HG03442 (cell line): Measurements from ENCODE around the gene NISCH.

Experiments used
- ATAC-seq: cut with Tn5 transposase; IDR thresholded peaks from one replicate; pipeline ENCODE4 v1.9.1; 2021; ENCODE audit warnings: mild to moderate bottlenecking, moderate library complexity; ENCODE audit not compliant: unreplicated experiment

Gene NISCH

GRCh38 chr3:52511509-52511908, 56.1 kb downstream of the NISCH start:
- ATAC-seq, result no peak

- no peak for ATAC-seq
Observed at GRCh38 chr3:52512105-52512504, 56.7 kb downstream of the NISCH start.

GRCh38 chr3:52512727-52513126, 57.3 kb downstream of the NISCH start:
- no peak for ATAC-seq

- no peak for ATAC-seq
Observed at GRCh38 chr3:52513281-52513680, 57.9 kb downstream of the NISCH start.

GRCh38 chr3:52514576-52514975, 59.2 kb downstream of the NISCH start:
- no peak for ATAC-seq

- no peak for ATAC-seq
Observed at GRCh38 chr3:52515192-52515591, 59.8 kb downstream of the NISCH start.

GRCh38 chr3:52516509-52517195, 61.2 kb downstream of the NISCH start:
- ATAC-seq, result no peak

- no peak for ATAC-seq
Observed at GRCh38 chr3:52517796-52518722, 62.7 kb downstream of the NISCH start.

- no peak for ATAC-seq
Observed at GRCh38 chr3:52518723-52519444, 63.5 kb downstream of the NISCH start.

GRCh38 chr3:52519445-52520140, 64.2 kb downstream of the NISCH start:
- no peak for ATAC-seq

GRCh38 chr3:52520141-52520667, 64.8 kb downstream of the NISCH start:
- no peak for ATAC-seq

- no peak for ATAC-seq
Observed at GRCh38 chr3:52520716-52521487, 65.5 kb downstream of the NISCH start.

GRCh38 chr3:52521488-52521824, 66.1 kb downstream of the NISCH start:
- no peak for ATAC-seq

- no peak for ATAC-seq
Observed at GRCh38 chr3:52521881-52522650, 66.7 kb downstream of the NISCH start.

- no peak for ATAC-seq
Observed at GRCh38 chr3:52522651-52523251, 67.3 kb downstream of the NISCH start.

GRCh38 chr3:52523386-52524257, 68.2 kb downstream of the NISCH start:
- no peak for ATAC-seq

GRCh38 chr3:52524258-52524751, 68.9 kb downstream of the NISCH start:
- no peak for ATAC-seq
